Stomach (tissue), 4 donors: Measurements from ENCODE around the gene UNC93A.

Source experiments
- EP300 ChIP-seq: sonication (generic); formaldehyde crosslinking; IDR thresholded peaks from one replicate; pipeline ENCODE4 v1.6.1; 2017; ENCODE audit warnings: antibody characterized with exemption
- POLR2AphosphoS5 ChIP-seq, 3 donors: sonication (generic); formaldehyde crosslinking; IDR thresholded peaks; one replicate each; pipeline ENCODE4 v1.6.1; 2016; ENCODE audit warnings: antibody characterized with exemption in 3 of 3
- TF ChIP-seq, protein P1 (sequence below), 7 experiments: fragments of 450-650 bp in 4 of 7; fragments of 200-600 bp in 3 of 7; sonication (generic) in 3 of 7; IDR thresholded peaks; one replicate each; pipeline ENCODE4 v1.5.1; 2016 to 2019; ENCODE audit warnings: antibody characterized with exemption in 7 of 7, control low read depth in 2 of 7, mild to moderate bottlenecking in 1 of 7

DNA sequence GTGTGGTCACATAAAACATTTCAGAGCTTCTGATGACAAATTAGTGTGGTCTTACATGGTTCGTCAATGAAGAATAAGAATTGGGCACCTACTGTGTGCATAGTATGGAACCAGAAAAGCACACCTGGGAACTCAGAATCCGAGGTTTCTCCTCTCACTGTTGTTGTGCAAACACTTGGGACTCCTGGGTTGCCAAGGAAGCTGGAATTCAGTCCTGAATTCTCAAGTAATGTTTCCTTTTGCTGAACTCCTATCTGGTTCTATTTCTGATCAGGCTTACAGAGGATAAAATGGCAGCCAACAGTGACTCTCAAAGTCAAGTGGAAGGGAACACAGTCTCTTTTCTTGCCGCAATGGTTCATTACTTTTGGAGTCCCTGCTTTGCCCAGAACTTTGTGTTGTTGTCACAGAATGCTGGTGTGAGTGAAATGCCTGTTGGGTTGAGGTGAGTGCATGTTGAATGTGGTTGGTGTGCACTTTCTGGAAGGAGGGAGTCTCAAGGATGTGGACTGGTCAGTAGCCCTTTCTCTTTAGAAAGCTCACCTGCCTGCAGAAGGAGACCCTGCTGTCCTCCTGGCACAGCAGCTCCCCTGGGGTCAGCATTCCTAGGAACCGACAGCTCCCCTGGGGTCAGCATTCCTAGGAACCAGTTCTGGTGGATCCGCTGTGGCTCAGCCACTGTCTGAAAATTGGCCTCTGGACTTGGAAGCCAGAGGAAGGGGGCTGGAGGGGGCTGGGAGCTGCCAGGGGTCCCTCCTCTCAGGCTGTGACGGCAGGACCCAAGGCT lies 1.4 kb downstream of the UNC93A start:
- TF ChIP-seq, protein P1, sequence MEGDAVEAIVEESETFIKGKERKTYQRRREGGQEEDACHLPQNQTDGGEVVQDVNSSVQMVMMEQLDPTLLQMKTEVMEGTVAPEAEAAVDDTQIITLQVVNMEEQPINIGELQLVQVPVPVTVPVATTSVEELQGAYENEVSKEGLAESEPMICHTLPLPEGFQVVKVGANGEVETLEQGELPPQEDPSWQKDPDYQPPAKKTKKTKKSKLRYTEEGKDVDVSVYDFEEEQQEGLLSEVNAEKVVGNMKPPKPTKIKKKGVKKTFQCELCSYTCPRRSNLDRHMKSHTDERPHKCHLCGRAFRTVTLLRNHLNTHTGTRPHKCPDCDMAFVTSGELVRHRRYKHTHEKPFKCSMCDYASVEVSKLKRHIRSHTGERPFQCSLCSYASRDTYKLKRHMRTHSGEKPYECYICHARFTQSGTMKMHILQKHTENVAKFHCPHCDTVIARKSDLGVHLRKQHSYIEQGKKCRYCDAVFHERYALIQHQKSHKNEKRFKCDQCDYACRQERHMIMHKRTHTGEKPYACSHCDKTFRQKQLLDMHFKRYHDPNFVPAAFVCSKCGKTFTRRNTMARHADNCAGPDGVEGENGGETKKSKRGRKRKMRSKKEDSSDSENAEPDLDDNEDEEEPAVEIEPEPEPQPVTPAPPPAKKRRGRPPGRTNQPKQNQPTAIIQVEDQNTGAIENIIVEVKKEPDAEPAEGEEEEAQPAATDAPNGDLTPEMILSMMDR (IDR thresholded peaks at IDR 0.05): no peak
- TF ChIP-seq EP300: no peak
- TF ChIP-seq POLR2AphosphoS5 (IDR thresholded peaks at IDR 0.05): no peak
